GM23338 (cell line): Measurements from ENCODE around the gene EPS8. TPM values are rescaled to one million over a fixed set of nuclear protein-coding genes. Genes with fewer than 3 reads are reported as not detected.

ENCODE experiments used
- ATAC-seq: fragments of 200-7000 bp; cut with Tn5 transposase; 3 replicates; pipeline ENCODE4 v1.9.1; 2020
- DNase-seq: peaks from one replicate; pipeline ENCODE4 v3.0.0-alpha.2; 2015; ENCODE audit warnings: low spot score
- H2AFZ ChIP-seq: fragments of 200-600 bp; sonication (generic); 2 replicates; pipeline ENCODE4 v1.8.0; 2016; ENCODE audit warnings: antibody characterized with exemption, mild to moderate bottlenecking, moderate library complexity
- H3F3A ChIP-seq: fragments of 200-600 bp; sonication (generic); replicated peaks from 2 replicates; pipeline ENCODE4 v1.8.0; 2017; ENCODE audit warnings: antibody characterized with exemption, mixed run types, low read depth
- H3K27ac ChIP-seq: fragments of 200-600 bp; sonication (generic); 2 replicates; pipeline ENCODE4 v1.6.1; 2016; ENCODE audit warnings: low read depth
- H3K27me3 ChIP-seq: fragments of 200-600 bp; sonication (generic); 2 replicates; pipeline ENCODE4 v1.8.0; 2016; ENCODE audit warnings: mild to moderate bottlenecking, mixed run types, moderate library complexity; ENCODE audit not compliant: insufficient read depth
- H3K36me3 ChIP-seq: fragments of 200-600 bp; sonication (generic); 2 replicates; pipeline ENCODE4 v1.8.0; 2016; ENCODE audit warnings: mild to moderate bottlenecking; ENCODE audit not compliant: insufficient read depth
- H3K4me1 ChIP-seq: fragments of 200-600 bp; sonication (generic); 2 replicates; pipeline ENCODE4 v1.8.0; 2016; ENCODE audit warnings: mild to moderate bottlenecking, moderate library complexity; ENCODE audit not compliant: insufficient read depth
- H3K4me2 ChIP-seq: fragments of 200-600 bp; sonication (generic); 2 replicates; pipeline ENCODE4 v1.7.1; 2017; ENCODE audit warnings: mixed run types
- H3K4me3 ChIP-seq: fragments of 200-600 bp; sonication (generic); 2 replicates; pipeline ENCODE4 v1.6.1; 2016; ENCODE audit warnings: mixed run types
- H3K79me2 ChIP-seq: fragments of 200-600 bp; sonication (generic); replicated peaks from 2 replicates; pipeline ENCODE4 v1.8.0; 2017; ENCODE audit warnings: mild to moderate bottlenecking; ENCODE audit not compliant: insufficient read depth
- H3K9me2 ChIP-seq: fragments of 200-600 bp; sonication (generic); 2 replicates; pipeline ENCODE4 v1.8.0; 2017; ENCODE audit not compliant: insufficient read depth
- H4K20me1 ChIP-seq: fragments of 200-600 bp; sonication (generic); replicated peaks from 2 replicates; pipeline ENCODE4 v1.8.0; 2017; ENCODE audit warnings: mild to moderate bottlenecking; ENCODE audit not compliant: insufficient read depth
- H3K27ac Mint-ChIP-seq: 2 replicates; pipeline ENCODE4 v1.8.0; 2020; ENCODE audit warnings: inconsistent platforms, mild to moderate bottlenecking, moderate library complexity, mixed read lengths
- H3K27me3 Mint-ChIP-seq: 3 replicates; pipeline ENCODE4 v1.8.0; 2022; ENCODE audit warnings: low read depth, mild to moderate bottlenecking, moderate library complexity, mixed read lengths, inconsistent platforms; ENCODE audit not compliant: insufficient read depth, poor library complexity
- H3K36me3 Mint-ChIP-seq: 3 replicates; pipeline ENCODE4 v1.8.0; 2021; ENCODE audit warnings: low read depth, mild to moderate bottlenecking, inconsistent platforms, moderate library complexity, mixed read lengths
- H3K4me1 Mint-ChIP-seq: 3 replicates; pipeline ENCODE4 v1.8.0; 2020; ENCODE audit warnings: mild to moderate bottlenecking, inconsistent platforms, mixed read lengths
- H3K4me3 Mint-ChIP-seq: 3 replicates; pipeline ENCODE4 v1.8.0; 2021; ENCODE audit warnings: moderate library complexity, mild to moderate bottlenecking, inconsistent platforms, mixed read lengths
- H3K9me3 Mint-ChIP-seq: 3 replicates; pipeline ENCODE4 v1.8.0; 2020; ENCODE audit warnings: moderate library complexity, mild to moderate bottlenecking, inconsistent platforms, mixed read lengths
- EZH2 ChIP-seq: fragments of 200-600 bp; sonication (generic); IDR thresholded peaks from one replicate; pipeline ENCODE4 v1.8.0; 2017; ENCODE audit warnings: antibody characterized with exemption, mild to moderate bottlenecking, low read depth; ENCODE audit not compliant: unreplicated experiment
- EZH2phosphoT487 ChIP-seq: fragments of 200-600 bp; sonication (generic); IDR thresholded peaks from one replicate; pipeline ENCODE4 v1.8.1; 2018; ENCODE audit warnings: antibody characterized with exemption; ENCODE audit not compliant: unreplicated experiment
- JUNB ChIP-seq: IDR thresholded peaks from one replicate; pipeline ENCODE4 v1.6.1; 2016; ENCODE audit warnings: antibody characterized with exemption; ENCODE audit not compliant: unreplicated experiment
- NANOG ChIP-seq: IDR thresholded peaks from 2 replicates; pipeline ENCODE4 v1.6.1; 2016; ENCODE audit warnings: antibody characterized with exemption, borderline replicate concordance
- POLR2AphosphoS5 ChIP-seq: IDR thresholded peaks from 2 replicates; pipeline ENCODE4 v1.6.1; 2016; ENCODE audit warnings: antibody characterized with exemption, low read depth
- ZNF114 ChIP-seq: fragments of 250-450 bp; sonication (Bioruptor Pico); IDR thresholded peaks from 2 replicates; pipeline ENCODE4 v1.5.0; 2020; ENCODE audit warnings: mild to moderate bottlenecking, moderate library complexity
- ZNF331 ChIP-seq: fragments of 250-450 bp; sonication (Bioruptor Pico); IDR thresholded peaks from 2 replicates; pipeline ENCODE4 v1.5.0; 2020; ENCODE audit warnings: low read depth, mild to moderate bottlenecking, moderate library complexity
- long read RNA-seq: library from polyadenylated mRNA; unstranded; transcript quantifications from one replicate; pipeline ENCODE4 v2.0.0, GENCODE V29; 2020; ENCODE audit not compliant: unreplicated experiment
- polyA plus RNA-seq: library from polyadenylated mRNA; unstranded; fragments of >200 nt; fragmentation: Nextera tagmentation; extraction: Ambion mirVana; gene quantifications from 2 replicates; pipeline ENCODE4 v1.2.1, GENCODE V29; 2016
- total RNA-seq: library from RNA; depleted of rRNA; stranded (reverse); fragments of >200 nt; shearing (Covaris generic); gene quantifications from 2 replicates; pipeline ENCODE4 v1.2.3, GENCODE V29; 2014; rRNA removed
- TF ChIP-seq, protein P1 (sequence below): IDR thresholded peaks from one replicate; pipeline ENCODE4 v1.6.1; 2018; ENCODE audit warnings: antibody characterized with exemption; ENCODE audit not compliant: unreplicated experiment
- TF ChIP-seq, protein P2 (sequence below): fragments of 250-450 bp; sonication (Bioruptor Pico); IDR thresholded peaks from 2 replicates; pipeline ENCODE4 v1.5.0; 2020; ENCODE audit warnings: mild to moderate bottlenecking, moderate library complexity

The EPS8 gene
- total RNA-seq (3.5 and 7.3 TPM in 2 replicates), polyA plus RNA-seq (2.6 and 5.4 TPM in 2 replicates)
- long read RNA-seq, result 0 reads

DNA sequence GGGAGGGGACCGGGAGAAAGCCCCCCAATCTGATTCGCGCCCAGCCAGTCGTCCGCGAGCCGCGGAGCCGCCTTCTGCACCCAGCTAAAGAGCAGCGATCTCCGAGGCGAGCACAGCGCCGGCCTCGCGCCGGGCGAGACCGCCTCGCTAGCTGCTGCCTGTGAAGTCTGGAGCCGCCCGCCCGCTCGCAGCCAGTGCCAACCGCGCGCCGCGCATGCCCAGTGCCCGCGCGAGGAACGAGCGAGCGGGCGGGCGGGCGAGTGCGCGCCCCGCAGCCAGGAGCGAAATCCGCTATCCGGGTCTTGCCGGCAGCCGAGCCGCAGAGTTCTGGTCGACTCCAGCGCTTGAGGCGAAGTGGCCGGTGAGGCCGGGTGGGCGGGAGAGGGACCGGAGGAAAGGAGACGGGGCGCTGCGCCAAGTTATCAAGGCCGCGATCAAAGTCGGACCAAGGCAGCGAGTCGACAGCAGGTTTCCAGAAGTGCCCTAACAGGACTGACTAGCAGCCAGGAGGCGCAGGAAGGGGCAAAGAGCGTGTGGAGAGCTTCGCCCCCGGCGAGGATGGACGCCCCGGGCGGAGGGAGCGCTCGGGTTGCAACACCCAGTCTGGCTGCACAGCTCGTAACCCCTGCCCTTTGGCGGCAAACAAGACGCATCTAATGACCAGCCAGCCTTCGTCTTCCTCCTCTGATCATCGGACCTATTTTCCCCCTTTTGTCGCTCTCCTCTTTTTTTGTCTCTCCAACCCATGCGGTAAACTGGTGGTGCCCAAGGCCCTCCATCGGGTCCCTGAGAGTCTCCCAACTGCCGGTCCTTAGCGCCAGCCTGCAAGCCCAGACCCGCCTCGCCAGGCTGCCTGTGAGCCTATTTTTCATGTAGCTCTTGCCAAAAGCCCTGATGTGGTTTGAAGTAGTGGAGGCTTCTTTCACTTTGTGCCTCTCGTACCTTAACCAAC, at the start of gene EPS8:
TSS of gene EPS8 (minus strand) at position 169 of the 952 bp plus-strand sequence. CDS start 106,437 bp downstream, outside the sequence.
- peaks cover 3% of the 10 kb centered on the region; the same call in 1 of the 3 replicates for H3K9me3 Mint-ChIP-seq
- H3K4me1 Mint-ChIP-seq, result peaks cover 12% of the 10 kb centered on the region; the same call in 2 of the 3 replicates
- peaks cover 51% of the 10 kb centered on the region for H3K27me3 ChIP-seq
- H3K9me2 ChIP-seq, result no peaks in the 10 kb centered on the region
- no peak within 1 kb of the TSS for H3K27ac ChIP-seq
- H3F3A ChIP-seq, result no peaks in the 10 kb centered on the region
- DNase-seq (peak; percentile 92), ATAC-seq (peak; percentile 89)
- peaks cover 13% of the 10 kb centered on the region for H3K4me1 ChIP-seq
- peaks cover 36% of the 10 kb centered on the region for H3K27me3 Mint-ChIP-seq
- H3K4me3 Mint-ChIP-seq, result peak within 1 kb of the TSS; percentile 80
- no peaks in the 10 kb centered on the region for H3K36me3 ChIP-seq
- H3K79me2 ChIP-seq, result no peaks in the 10 kb centered on the region; the same call in 1 of the 2 replicates
- H3K27ac Mint-ChIP-seq, result no peak within 1 kb of the TSS
- no peaks in the 10 kb centered on the region for H3K36me3 Mint-ChIP-seq
- H3K4me2 ChIP-seq, result peak within 1 kb of the TSS; percentile 78
- peak within 1 kb of the TSS; percentile 93 for H2AFZ ChIP-seq
- TF ChIP-seq POLR2AphosphoS5 (peak; percentile 83), ZNF114 (CRISPR knock-in tag) (no peak)
- peak within 1 kb of the TSS; percentile 85 for H3K4me3 ChIP-seq
- no peaks in the 10 kb centered on the region for H4K20me1 ChIP-seq

DNA sequence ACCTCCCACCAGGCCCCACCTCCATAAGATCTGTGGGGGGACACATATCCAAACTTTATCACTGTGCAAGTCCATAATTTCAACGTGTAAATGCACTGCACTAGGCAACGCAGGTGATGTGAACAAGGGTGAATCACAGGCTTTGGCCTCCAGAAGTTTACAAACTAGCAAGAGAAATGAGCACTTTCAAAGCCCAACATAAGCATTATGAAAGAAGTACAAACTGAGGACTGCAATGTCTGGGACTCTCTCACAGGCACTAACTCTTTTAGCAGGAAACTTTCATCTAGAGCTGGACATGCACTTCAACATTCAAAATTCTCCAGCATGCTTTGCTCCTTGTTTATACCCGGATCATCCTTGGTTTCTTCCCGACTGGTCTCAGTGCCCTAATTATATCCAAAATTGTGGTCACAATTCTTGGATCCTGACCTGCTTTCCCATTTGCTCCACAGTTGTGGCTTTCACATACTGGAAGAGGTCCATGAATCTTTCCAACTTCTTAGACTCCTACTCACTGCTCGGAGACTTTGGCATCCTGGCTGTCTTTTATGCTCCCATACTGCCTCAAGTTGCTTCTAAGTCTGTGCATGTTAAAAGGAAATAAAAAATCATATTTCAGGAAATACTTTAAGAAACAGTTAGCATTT, 48.1 kb upstream of the EPS8 start:
- Histone ChIP-seq H3K36me3 (no peaks in the 10 kb centered on the region), H3K4me1 (no peaks in the 10 kb centered on the region), H3K4me2 (no peak overlapping the region), H3K27me3 (no peaks in the 10 kb centered on the region), H4K20me1 (no peaks in the 10 kb centered on the region), H3K9me2 (no peaks in the 10 kb centered on the region), H3F3A (no peaks in the 10 kb centered on the region), H3K4me3 (no peak overlapping the region), H2AFZ (no peak overlapping the region), H3K27ac (no peak overlapping the region), H3K79me2 (no peaks in the 10 kb centered on the region)
- Mint-ChIP-seq H3K4me1 (no peaks in the 10 kb centered on the region), H3K4me3 (no peak overlapping the region), H3K27me3 (peaks cover 3% of the 10 kb centered on the region), H3K9me3 (no peaks in the 10 kb centered on the region), H3K27ac (no peak overlapping the region), H3K36me3 (no peaks in the 10 kb centered on the region)
- DNase-seq (no peak), ATAC-seq (no peak)
- no peak for TF ChIP-seq JUNB
- no peak for TF ChIP-seq ZNF331 (CRISPR knock-in tag)
- TF ChIP-seq POLR2AphosphoS5, result no peak
- TF ChIP-seq, protein P1, sequence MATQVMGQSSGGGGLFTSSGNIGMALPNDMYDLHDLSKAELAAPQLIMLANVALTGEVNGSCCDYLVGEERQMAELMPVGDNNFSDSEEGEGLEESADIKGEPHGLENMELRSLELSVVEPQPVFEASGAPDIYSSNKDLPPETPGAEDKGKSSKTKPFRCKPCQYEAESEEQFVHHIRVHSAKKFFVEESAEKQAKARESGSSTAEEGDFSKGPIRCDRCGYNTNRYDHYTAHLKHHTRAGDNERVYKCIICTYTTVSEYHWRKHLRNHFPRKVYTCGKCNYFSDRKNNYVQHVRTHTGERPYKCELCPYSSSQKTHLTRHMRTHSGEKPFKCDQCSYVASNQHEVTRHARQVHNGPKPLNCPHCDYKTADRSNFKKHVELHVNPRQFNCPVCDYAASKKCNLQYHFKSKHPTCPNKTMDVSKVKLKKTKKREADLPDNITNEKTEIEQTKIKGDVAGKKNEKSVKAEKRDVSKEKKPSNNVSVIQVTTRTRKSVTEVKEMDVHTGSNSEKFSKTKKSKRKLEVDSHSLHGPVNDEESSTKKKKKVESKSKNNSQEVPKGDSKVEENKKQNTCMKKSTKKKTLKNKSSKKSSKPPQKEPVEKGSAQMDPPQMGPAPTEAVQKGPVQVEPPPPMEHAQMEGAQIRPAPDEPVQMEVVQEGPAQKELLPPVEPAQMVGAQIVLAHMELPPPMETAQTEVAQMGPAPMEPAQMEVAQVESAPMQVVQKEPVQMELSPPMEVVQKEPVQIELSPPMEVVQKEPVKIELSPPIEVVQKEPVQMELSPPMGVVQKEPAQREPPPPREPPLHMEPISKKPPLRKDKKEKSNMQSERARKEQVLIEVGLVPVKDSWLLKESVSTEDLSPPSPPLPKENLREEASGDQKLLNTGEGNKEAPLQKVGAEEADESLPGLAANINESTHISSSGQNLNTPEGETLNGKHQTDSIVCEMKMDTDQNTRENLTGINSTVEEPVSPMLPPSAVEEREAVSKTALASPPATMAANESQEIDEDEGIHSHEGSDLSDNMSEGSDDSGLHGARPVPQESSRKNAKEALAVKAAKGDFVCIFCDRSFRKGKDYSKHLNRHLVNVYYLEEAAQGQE, result no peak
- TF ChIP-seq, protein P2, sequence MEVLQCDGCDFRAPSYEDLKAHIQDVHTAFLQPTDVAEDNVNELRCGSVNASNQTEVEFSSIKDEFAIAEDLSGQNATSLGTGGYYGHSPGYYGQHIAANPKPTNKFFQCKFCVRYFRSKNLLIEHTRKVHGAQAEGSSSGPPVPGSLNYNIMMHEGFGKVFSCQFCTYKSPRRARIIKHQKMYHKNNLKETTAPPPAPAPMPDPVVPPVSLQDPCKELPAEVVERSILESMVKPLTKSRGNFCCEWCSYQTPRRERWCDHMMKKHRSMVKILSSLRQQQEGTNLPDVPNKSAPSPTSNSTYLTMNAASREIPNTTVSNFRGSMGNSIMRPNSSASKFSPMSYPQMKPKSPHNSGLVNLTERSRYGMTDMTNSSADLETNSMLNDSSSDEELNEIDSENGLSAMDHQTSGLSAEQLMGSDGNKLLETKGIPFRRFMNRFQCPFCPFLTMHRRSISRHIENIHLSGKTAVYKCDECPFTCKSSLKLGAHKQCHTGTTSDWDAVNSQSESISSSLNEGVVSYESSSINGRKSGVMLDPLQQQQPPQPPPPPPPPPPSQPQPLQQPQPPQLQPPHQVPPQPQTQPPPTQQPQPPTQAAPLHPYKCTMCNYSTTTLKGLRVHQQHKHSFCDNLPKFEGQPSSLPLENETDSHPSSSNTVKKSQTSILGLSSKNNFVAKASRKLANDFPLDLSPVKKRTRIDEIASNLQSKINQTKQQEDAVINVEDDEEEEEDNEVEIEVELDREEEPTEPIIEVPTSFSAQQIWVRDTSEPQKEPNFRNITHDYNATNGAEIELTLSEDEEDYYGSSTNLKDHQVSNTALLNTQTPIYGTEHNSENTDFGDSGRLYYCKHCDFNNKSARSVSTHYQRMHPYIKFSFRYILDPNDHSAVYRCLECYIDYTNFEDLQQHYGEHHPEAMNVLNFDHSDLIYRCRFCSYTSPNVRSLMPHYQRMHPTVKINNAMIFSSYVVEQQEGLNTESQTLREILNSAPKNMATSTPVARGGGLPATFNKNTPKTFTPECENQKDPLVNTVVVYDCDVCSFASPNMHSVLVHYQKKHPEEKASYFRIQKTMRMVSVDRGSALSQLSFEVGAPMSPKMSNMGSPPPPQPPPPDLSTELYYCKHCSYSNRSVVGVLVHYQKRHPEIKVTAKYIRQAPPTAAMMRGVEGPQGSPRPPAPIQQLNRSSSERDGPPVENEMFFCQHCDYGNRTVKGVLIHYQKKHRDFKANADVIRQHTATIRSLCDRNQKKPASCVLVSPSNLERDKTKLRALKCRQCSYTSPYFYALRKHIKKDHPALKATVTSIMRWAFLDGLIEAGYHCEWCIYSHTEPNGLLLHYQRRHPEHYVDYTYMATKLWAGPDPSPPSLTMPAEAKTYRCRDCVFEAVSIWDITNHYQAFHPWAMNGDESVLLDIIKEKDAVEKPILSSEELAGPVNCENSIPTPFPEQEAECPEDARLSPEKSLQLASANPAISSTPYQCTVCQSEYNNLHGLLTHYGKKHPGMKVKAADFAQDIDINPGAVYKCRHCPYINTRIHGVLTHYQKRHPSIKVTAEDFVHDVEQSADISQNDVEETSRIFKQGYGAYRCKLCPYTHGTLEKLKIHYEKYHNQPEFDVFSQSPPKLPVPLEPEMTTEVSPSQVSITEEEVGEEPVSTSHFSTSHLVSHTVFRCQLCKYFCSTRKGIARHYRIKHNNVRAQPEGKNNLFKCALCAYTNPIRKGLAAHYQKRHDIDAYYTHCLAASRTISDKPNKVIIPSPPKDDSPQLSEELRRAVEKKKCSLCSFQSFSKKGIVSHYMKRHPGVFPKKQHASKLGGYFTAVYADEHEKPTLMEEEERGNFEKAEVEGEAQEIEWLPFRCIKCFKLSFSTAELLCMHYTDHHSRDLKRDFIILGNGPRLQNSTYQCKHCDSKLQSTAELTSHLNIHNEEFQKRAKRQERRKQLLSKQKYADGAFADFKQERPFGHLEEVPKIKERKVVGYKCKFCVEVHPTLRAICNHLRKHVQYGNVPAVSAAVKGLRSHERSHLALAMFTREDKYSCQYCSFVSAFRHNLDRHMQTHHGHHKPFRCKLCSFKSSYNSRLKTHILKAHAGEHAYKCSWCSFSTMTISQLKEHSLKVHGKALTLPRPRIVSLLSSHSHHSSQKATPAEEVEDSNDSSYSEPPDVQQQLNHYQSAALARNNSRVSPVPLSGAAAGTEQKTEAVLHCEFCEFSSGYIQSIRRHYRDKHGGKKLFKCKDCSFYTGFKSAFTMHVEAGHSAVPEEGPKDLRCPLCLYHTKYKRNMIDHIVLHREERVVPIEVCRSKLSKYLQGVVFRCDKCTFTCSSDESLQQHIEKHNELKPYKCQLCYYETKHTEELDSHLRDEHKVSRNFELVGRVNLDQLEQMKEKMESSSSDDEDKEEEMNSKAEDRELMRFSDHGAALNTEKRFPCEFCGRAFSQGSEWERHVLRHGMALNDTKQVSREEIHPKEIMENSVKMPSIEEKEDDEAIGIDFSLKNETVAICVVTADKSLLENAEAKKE, result no peak
- no peak for TF ChIP-seq EZH2
- no peak for TF ChIP-seq EZH2phosphoT487
- no peak for TF ChIP-seq NANOG
